Upper lobe of right lung (tissue), 1 donor: ENCODE measurements around the gene CHDH. TPM values are rescaled to one million over a fixed set of nuclear protein-coding genes. Genes with fewer than 3 reads are reported as not detected.

Experiments
- ATAC-seq: fragments of 200-7000 bp; cut with Tn5 transposase; one replicate; pipeline ENCODE4 v1.9.1; 2020; ENCODE audit warnings: mild to moderate bottlenecking, moderate library complexity
- DNase-seq: peaks from one replicate; pipeline ENCODE4 v3.0.0-alpha.2; 2020
- H3K27ac ChIP-seq: fragments of 200-600 bp; one replicate; pipeline ENCODE4 v1.8.0; 2022
- H3K27me3 ChIP-seq: fragments of 200-600 bp; one replicate; pipeline ENCODE4 v1.8.0; 2022; ENCODE audit warnings: mild to moderate bottlenecking
- H3K36me3 ChIP-seq: fragments of 200-600 bp; one replicate; pipeline ENCODE4 v1.8.0; 2022
- H3K4me1 ChIP-seq: fragments of 200-600 bp; one replicate; pipeline ENCODE4 v1.8.0; 2022
- H3K4me3 ChIP-seq: fragments of 200-600 bp; one replicate; pipeline ENCODE4 v1.8.0; 2022; ENCODE audit warnings: mild to moderate bottlenecking
- H3K9me3 ChIP-seq: fragments of 200-600 bp; one replicate; pipeline ENCODE4 v1.8.0; 2022
- intact Hi-C: fragments of 100-400 bp; cut with DNase I; formaldehyde crosslinking; loops from one replicate; pipeline ENCODE4 v1.11.0; 2022
- total RNA-seq: library from RNA; stranded (reverse); fragmentation: NEBNext Ultra II Directional; extraction: Animal tissue kit (Norgen Biotek cat#: 25700); gene quantifications from one replicate; pipeline ENCODE4 v1.2.1, GENCODE V29; 2021
- TF ChIP-seq, protein P1 (sequence below): fragments of 200-600 bp; IDR thresholded peaks from one replicate; pipeline ENCODE4 v1.8.0; 2022; ENCODE audit warnings: antibody characterized with exemption
- donor health status: DM: no; HTN: yes; CAD: no; lungs with severe emphysema.

The CHDH gene
- total RNA-seq, 1 donor from 2014 or later: 10.9 TPM

DNA sequence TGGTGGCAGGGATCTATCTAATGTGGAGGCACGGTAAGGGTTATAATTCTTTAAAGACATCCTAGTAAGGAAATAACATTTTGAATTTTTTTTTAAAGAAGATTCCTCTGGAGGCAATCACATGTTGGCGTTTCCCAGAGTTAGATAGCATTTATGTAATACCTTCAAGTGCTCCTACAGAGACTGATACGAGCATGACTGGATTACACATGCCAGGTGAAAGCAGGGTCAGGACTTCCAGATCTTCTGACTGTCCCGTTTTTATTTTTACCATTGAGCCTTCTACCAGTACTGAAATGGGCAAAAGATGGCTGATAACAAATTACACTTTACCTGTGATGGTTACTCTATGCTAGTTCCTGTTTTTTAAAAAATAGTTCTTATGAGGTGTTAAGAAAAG, 14.0 kb upstream of the CHDH start:
- Histone ChIP-seq H3K27ac (no peak overlapping the region), H3K4me1 (no peaks in the 10 kb centered on the region), H3K36me3 (peaks cover 52% of the 10 kb centered on the region), H3K9me3 (no peaks in the 10 kb centered on the region), H3K27me3 (no peaks in the 10 kb centered on the region), H3K4me3 (no peak overlapping the region)
- intact Hi-C loops: no loop called here
- no peak for DNase-seq
- TF ChIP-seq, protein P1, sequence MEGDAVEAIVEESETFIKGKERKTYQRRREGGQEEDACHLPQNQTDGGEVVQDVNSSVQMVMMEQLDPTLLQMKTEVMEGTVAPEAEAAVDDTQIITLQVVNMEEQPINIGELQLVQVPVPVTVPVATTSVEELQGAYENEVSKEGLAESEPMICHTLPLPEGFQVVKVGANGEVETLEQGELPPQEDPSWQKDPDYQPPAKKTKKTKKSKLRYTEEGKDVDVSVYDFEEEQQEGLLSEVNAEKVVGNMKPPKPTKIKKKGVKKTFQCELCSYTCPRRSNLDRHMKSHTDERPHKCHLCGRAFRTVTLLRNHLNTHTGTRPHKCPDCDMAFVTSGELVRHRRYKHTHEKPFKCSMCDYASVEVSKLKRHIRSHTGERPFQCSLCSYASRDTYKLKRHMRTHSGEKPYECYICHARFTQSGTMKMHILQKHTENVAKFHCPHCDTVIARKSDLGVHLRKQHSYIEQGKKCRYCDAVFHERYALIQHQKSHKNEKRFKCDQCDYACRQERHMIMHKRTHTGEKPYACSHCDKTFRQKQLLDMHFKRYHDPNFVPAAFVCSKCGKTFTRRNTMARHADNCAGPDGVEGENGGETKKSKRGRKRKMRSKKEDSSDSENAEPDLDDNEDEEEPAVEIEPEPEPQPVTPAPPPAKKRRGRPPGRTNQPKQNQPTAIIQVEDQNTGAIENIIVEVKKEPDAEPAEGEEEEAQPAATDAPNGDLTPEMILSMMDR: no peak
- no peak for ATAC-seq

DNA sequence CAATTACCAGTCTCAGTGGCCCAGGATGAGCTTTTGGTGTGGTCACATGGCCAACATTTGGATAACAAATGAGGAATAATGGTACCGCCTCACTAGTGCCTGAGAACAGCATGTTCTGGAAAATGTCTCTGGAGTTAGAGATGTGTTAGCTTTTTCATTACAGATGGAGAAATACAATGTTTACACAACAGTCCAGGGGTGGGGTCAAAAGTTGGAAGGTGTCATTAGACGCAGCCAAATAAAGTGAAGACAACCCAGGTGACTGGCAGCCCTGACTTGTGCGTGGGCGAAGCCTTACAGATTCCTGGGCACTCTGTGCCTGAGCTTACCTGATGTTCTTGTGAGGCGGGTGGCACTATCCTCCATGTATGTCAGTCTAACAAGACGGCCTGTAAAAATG, 13.0 kb upstream of the CHDH start:
- Histone ChIP-seq H3K27me3 (no peaks in the 10 kb centered on the region), H3K36me3 (peaks cover 42% of the 10 kb centered on the region), H3K4me1 (no peaks in the 10 kb centered on the region), H3K4me3 (no peak overlapping the region), H3K27ac (no peak overlapping the region), H3K9me3 (no peaks in the 10 kb centered on the region)
- ATAC-seq: no peak
- intact Hi-C loops: no loop called here
- TF ChIP-seq, protein P1: no peak
- no peak for DNase-seq

DNA sequence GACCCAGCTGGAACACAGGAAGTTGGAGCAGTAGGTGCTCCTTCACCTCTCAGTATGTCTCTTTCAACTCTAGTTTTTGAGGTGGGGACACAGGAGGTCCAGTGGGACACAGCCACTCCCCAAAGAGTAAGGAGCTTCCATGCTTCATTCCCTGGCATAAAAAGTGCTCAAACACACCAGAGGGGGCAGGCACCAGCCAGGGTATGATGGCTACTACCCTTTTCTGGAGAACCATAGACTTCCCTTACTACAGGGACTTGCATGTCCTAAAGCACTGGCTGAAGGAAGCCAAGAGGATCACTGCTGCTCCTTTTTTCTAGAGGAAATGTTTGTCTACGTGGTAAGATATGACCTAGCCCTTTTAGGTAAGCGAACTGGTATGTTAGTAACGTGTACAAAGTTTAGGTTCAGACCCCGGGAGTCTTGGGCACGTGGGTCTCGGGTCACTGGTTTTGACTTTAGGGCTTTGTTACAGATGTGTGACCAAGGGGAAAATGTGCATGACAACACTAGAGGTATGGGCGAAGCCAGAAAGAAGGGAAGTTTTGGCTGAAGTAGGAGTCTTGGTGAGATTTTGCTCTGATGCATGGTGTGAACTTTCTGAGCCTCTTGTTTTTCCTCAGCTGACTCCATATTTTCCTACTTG, 12.0 kb upstream of the CHDH start:
- H3K4me3 ChIP-seq: no peak overlapping the region
- ATAC-seq (no peak), DNase-seq (no peak)
- H3K9me3 ChIP-seq: no peaks in the 10 kb centered on the region
- H3K4me1 ChIP-seq: no peaks in the 10 kb centered on the region
- H3K36me3 ChIP-seq: peaks cover 33% of the 10 kb centered on the region
- no peaks in the 10 kb centered on the region for H3K27me3 ChIP-seq
- TF ChIP-seq, protein P1: no peak
- intact Hi-C loops: no loop called here
- no peak overlapping the region for H3K27ac ChIP-seq

DNA sequence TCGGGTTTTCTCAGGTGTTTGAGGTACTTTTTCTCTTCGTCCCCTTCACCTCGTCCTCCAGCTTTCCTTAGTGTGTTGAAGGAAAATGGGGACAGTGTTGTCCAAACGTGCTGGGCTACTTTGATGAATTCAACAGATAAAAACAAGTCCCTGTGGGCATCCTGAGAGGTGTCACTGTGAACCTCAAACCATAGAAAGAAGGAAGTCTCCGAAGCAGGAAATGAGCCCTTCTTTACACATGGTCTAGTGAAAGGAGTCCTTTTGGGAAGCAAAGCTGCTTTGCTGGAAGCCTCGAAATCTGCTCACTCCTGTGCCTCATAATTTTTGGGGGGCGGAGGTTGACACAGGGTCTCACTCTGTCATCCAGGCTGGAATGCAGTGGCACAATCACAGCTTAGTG, 10.7 kb upstream of the CHDH start:
- H3K27ac ChIP-seq: no peak overlapping the region
- H3K27me3 ChIP-seq: no peaks in the 10 kb centered on the region
- TF ChIP-seq, protein P1: no peak
- ATAC-seq: no peak
- intact Hi-C loops: no loop called here
- H3K4me3 ChIP-seq: no peak overlapping the region
- H3K4me1 ChIP-seq: no peaks in the 10 kb centered on the region
- no peaks in the 10 kb centered on the region for H3K9me3 ChIP-seq
- no peak for DNase-seq
- H3K36me3 ChIP-seq: peaks cover 21% of the 10 kb centered on the region

DNA sequence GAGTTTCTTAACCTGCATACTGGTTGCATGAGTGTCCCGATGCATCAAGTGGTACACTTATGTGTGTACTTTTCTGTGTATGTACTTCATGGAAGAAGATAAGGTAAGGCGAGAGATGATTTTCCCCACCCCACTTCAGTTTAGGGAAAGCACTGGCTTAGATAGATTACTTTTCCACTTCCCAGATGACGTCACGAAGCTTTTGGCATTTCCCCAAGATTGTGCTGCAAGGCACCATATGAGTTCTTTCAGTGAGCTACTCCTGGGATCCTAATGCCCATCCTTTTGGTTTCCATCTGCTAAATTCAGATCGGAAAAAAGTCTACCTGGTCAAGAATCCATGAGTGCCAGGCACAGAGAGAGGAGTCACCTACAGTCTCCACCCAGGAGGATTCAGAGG, 4.7 kb upstream of the CHDH start:
- no peak overlapping the region for H3K4me3 ChIP-seq
- TF ChIP-seq, protein P1: no peak

DNA sequence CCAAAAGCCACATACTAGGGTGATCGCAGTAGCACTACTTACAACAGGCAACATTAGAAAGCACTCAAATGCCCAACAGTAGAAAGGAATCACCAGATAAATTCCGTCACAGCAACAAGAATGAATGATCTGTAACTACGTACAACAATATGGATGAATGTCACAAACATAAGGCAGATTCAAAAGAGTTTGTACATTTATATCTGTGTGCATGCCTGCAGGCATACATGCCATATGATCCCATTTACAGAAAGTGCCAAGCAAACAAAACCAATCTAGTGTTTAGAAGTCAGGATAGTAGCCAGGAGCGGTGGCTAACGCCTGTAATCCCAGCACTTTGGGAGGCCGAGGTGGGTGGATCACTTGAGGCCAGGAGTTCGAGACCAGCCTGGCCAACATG, 3.7 kb upstream of the CHDH start:
- H3K9me3 ChIP-seq: no peaks in the 10 kb centered on the region
- no peaks in the 10 kb centered on the region for H3K27me3 ChIP-seq
- TF ChIP-seq, protein P1: no peak
- DNase-seq (no peak), ATAC-seq (no peak)
- no peaks in the 10 kb centered on the region for H3K36me3 ChIP-seq
- peaks cover 5% of the 10 kb centered on the region for H3K4me1 ChIP-seq
- H3K27ac ChIP-seq: no peak overlapping the region
- H3K4me3 ChIP-seq: no peak overlapping the region
- intact Hi-C loops: no loop called here

More for the DNA sequence above, 4.7 kb upstream of the CHDH start:
- H3K27me3 ChIP-seq: no peaks in the 10 kb centered on the region
- DNase-seq: no peak
- H3K4me1 ChIP-seq: no peaks in the 10 kb centered on the region
- H3K9me3 ChIP-seq: no peaks in the 10 kb centered on the region
- ATAC-seq: no peak
- H3K27ac ChIP-seq: no peak overlapping the region
- no peaks in the 10 kb centered on the region for H3K36me3 ChIP-seq
- intact Hi-C loops: no loop called here
